ENCODE measurements around the gene ZNF318.

DNA sequence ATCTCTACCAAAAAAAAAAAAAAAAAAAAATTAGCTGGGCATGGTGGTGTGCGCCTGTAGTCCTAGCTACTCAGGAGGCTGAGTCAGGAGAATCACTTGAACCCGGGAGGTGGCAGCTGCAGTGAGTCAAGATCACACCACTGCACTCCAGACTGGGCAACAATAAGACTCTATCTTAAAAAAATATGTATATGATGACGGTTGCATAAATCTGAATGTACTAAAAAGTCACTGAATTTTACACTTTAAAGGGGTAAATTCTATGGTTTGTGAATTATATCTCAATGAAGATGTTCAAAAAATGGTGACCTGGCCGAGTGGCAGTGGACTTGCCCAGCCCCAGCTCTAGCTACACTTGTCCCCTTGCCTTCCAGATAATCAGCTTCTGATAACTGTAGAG lies 47.5 kb upstream of the ZNF318 start:
- no peak for TF ChIP-seq CTCF (IDR thresholded peaks at IDR 0.05; ENCODE audit: insufficient read depth, low read length, poor library complexity, severe bottlenecking)
- TF ChIP-seq EZH2phosphoT487 (conservative IDR thresholded peaks at IDR 0.05; ENCODE audit: low read length), result no peak
